ENCODE measurements around the gene TAPBPL. TPM values are rescaled to one million over a fixed set of nuclear protein-coding genes. Genes with fewer than 3 reads are reported as not detected.
A peak's percentile ranks its signal among the peaks of the same experiment; 100 is the strongest.
"Not testable (repeated sequence)": the region's sequence is repeated elsewhere in the genome, so short reads cannot be mapped to it uniquely, and the experiment has no call there.

TAPBPL gene
- total and polyA plus RNA-seq, 10 donors = 15.0 to 50.1 (median 39.0) TPM

GRCh38 chr12:6470375-6471163 is 18.7 kb downstream of the TAPBPL start, which contains the start of gene VAMP1:
VAMP1 (minus strand) TSS chr12:6470677; CDS start chr12:6470531, 146 bp downstream.
- intact Hi-C loops (cut with DNase I; ENCODE audit: low total_unique reads) = loop anchor here (5.0 kb wide), 1 partner anchor 48 kb away; no protein-coding TSS in a partner anchor
- peaks cover 0 to 31% (median 7%) of the 10 kb centered on the region in 6 donors for H3K36me3 ChIP-seq
- WGBS, 5 donors = 0 to 2% (median 1%) methylated on average over 33 to 69 of the region's 69 CpGs
- H3K4me1 ChIP-seq = peaks cover 27 to 59% (median 52%) of the 10 kb centered on the region in 6 donors
- peak; percentile 99 for DNase-seq
- H3K27me3 ChIP-seq (replicated peaks in 1 of 7) = no peaks in the 10 kb centered on the region
- H3K27ac ChIP-seq = peak within 1 kb of the TSS; percentile 89 to 97 (median 91)
- TF ChIP-seq POLR2AphosphoS5 (IDR thresholded peaks at IDR 0.05) (peak; percentile 100), POLR2A (IDR thresholded peaks at IDR 0.05) (peak; percentile 96 to 100 (median 98)), CTCF (IDR thresholded peaks at IDR 0.05 in 8 of 11, conservative IDR thresholded peaks at IDR 0.05 in 3 of 11) (peak in 8 of 11 experiments; percentile 14 to 56 (median 26))
- H3K9me3 ChIP-seq = no peaks in the 10 kb centered on the region
- peak within 1 kb of the TSS; percentile 64 to 94 (median 79) for H3K4me3 ChIP-seq

- intact Hi-C loops (cut with DNase I; ENCODE audit: low total_unique reads) = loop anchor here (5.0 kb wide), 1 partner anchor 50 kb away; no protein-coding TSS in a partner anchor
- no peak for TF ChIP-seq POLR2A (IDR thresholded peaks at IDR 0.05)
- TF ChIP-seq POLR2AphosphoS5 (IDR thresholded peaks at IDR 0.05) = no peak
- TF ChIP-seq CTCF (IDR thresholded peaks at IDR 0.05 in 8 of 11, conservative IDR thresholded peaks at IDR 0.05 in 3 of 11) = no peak
- WGBS, 5 donors = 59 to 95% (median 76%) methylated on average over 1 of the region's 1 CpG
- Histone ChIP-seq H3K4me3 (no peak overlapping the region), H3K27me3 (replicated peaks in 1 of 7) (no peaks in the 10 kb centered on the region), H3K4me1 (peaks cover 20 to 45% (median 38%) of the 10 kb centered on the region in 6 donors), H3K36me3 (peaks cover 0 to 17% (median 0%) of the 10 kb centered on the region in 6 donors), H3K27ac (no peak overlapping the region), H3K9me3 (no peaks in the 10 kb centered on the region)
- no peak for DNase-seq
Measured at GRCh38 chr12:6471989-6472360, 20.1 kb downstream of the TAPBPL start.

- Histone ChIP-seq H3K27me3 (replicated peaks in 1 of 7) (no peaks in the 10 kb centered on the region), H3K4me3 (no peak overlapping the region), H3K36me3 (peaks cover 0 to 12% (median 0%) of the 10 kb centered on the region in 6 donors), H3K9me3 (no peaks in the 10 kb centered on the region), H3K4me1 (peaks cover 20 to 40% (median 34%) of the 10 kb centered on the region in 6 donors), H3K27ac (no peak overlapping the region)
- no peak for DNase-seq
- 78 to 93% (median 91%) methylated on average over 11 of the region's 11 CpGs for WGBS, 5 donors
- intact Hi-C loops (cut with DNase I; ENCODE audit: low total_unique reads) = loop anchor here (5.0 kb wide), 1 partner anchor 50 kb away; no protein-coding TSS in a partner anchor
- TF ChIP-seq POLR2AphosphoS5 (IDR thresholded peaks at IDR 0.05) (no peak), POLR2A (IDR thresholded peaks at IDR 0.05) (no peak), CTCF (IDR thresholded peaks at IDR 0.05 in 8 of 11, conservative IDR thresholded peaks at IDR 0.05 in 3 of 11) (no peak)
Measured at GRCh38 chr12:6472491-6472890, 20.6 kb downstream of the TAPBPL start.

- DNase-seq; H3K4me3 ChIP-seq; H3K27me3 ChIP-seq (replicated peaks in 1 of 7); H3K9me3 ChIP-seq; intact Hi-C loops (cut with DNase I; ENCODE audit: low total_unique reads); H3K36me3 ChIP-seq: not testable (repeated sequence)
- H3K27ac ChIP-seq = peak overlapping the region in 2 of 8 donors; percentile 31 to 40
- peaks cover 5 to 20% (median 8%) of the 10 kb centered on the region in 6 donors for H3K4me1 ChIP-seq
- WGBS, 5 donors = 86 to 94% (median 91%) methylated on average over 28 to 47 of the region's 48 CpGs
Measured at GRCh38 chr12:6475233-6475975, 23.6 kb downstream of the TAPBPL start.
